CD14-positive monocyte (primary cell): ENCODE results near the gene ITIH3. TPM values are rescaled to one million over a fixed set of nuclear protein-coding genes. Genes with fewer than 3 reads are reported as not detected.
A peak's percentile ranks its signal among the peaks of the same experiment; 100 is the strongest.

ENCODE experiments used
- DNase-seq, 3 donors: peaks; one replicate each; pipeline ENCODE4 v3.0.0-alpha.2; 2011 to 2022
- H2AFZ ChIP-seq: 2 replicates; pipeline ENCODE4 v1.6.0; 2012; ENCODE audit warnings: mild to moderate bottlenecking, low read depth, low read length, inconsistent platforms; ENCODE audit not compliant: insufficient read depth, poor library complexity, severe bottlenecking
- H3K27ac ChIP-seq, 2 donors: 1 replicate in 1 of 2; 2 replicates in 1 of 2; pipeline ENCODE4 v1.5.1; 2012 to 2013; ENCODE audit warnings: low read length in 2 of 2, control low read depth in 1 of 2, inconsistent platforms in 1 of 2, low read depth in 1 of 2, mild to moderate bottlenecking in 1 of 2
- H3K27me3 ChIP-seq, 2 donors: one replicate each; pipeline versions ENCODE4 v1.6.0 to v1.6.1; 2011 to 2013; ENCODE audit warnings: low read length in 2 of 2; ENCODE audit not compliant: control insufficient read depth in 2 of 2, insufficient read depth in 2 of 2
- H3K36me3 ChIP-seq, 2 donors: replicated peaks in 1 of 2; 1 replicate in 1 of 2; 2 replicates in 1 of 2; pipeline versions ENCODE4 v1.5.1 to v1.6.1; 2012 to 2013; ENCODE audit warnings: low read length in 2 of 2, control low read depth in 1 of 2, inconsistent platforms in 1 of 2, mild to moderate bottlenecking in 1 of 2; ENCODE audit not compliant: insufficient read depth in 2 of 2, control insufficient read depth in 1 of 2
- H3K4me1 ChIP-seq, 2 donors: 1 replicate in 1 of 2; 2 replicates in 1 of 2; pipeline versions ENCODE4 v1.5.1 to v1.6.1; 2012 to 2013; ENCODE audit warnings: low read length in 2 of 2, control low read depth in 1 of 2, inconsistent platforms in 1 of 2, mild to moderate bottlenecking in 1 of 2, moderate library complexity in 1 of 2; ENCODE audit not compliant: insufficient read depth in 2 of 2, control insufficient read depth in 1 of 2
- H3K4me2 ChIP-seq: replicated peaks from 2 replicates; pipeline ENCODE3; 2012; ENCODE audit warnings: low read length, moderate library complexity, mild to moderate bottlenecking; ENCODE audit not compliant: poor library complexity, severe bottlenecking; ENCODE audit errors: extremely low read depth
- H3K4me3 ChIP-seq, 3 experiments: fragments of 200-600 bp in 1 of 3; sonication (generic) in 1 of 3; replicated peaks in 1 of 3; 1 replicate in 2 of 3; 2 replicates in 1 of 3; pipeline ENCODE4 v1.5.1; 2011 to 2013; ENCODE audit warnings: low read length in 3 of 3, mild to moderate bottlenecking in 3 of 3, control low read depth in 2 of 3, low read depth in 2 of 3, inconsistent platforms in 1 of 3, moderate library complexity in 1 of 3
- H3K79me2 ChIP-seq: 2 replicates; pipeline ENCODE4 v1.6.0; 2012; ENCODE audit warnings: mild to moderate bottlenecking, control low read depth, inconsistent platforms, low read length, moderate library complexity; ENCODE audit not compliant: insufficient read depth
- H3K9ac ChIP-seq: 2 replicates; pipeline ENCODE4 v1.6.0; 2017; ENCODE audit warnings: low read length, mild to moderate bottlenecking; ENCODE audit not compliant: insufficient read depth, poor library complexity, severe bottlenecking
- H3K9me3 ChIP-seq, 2 donors: replicated peaks in 1 of 2; 1 replicate in 1 of 2; 2 replicates in 1 of 2; pipeline versions ENCODE4 v1.5.1 to v1.6.1; 2012 to 2013; ENCODE audit warnings: low read length in 2 of 2, control low read depth in 1 of 2; ENCODE audit not compliant: control insufficient read depth in 1 of 2, insufficient read depth in 1 of 2
- H4K20me1 ChIP-seq: 2 replicates; pipeline ENCODE4 v1.6.0; 2012; ENCODE audit warnings: mild to moderate bottlenecking, low read length, control low read depth, moderate library complexity; ENCODE audit not compliant: insufficient read depth
- H3K27ac Mint-ChIP-seq, 7 donors: one replicate each; pipeline ENCODE4 v1.8.0; 2020; ENCODE audit warnings: mild to moderate bottlenecking in 7 of 7, mixed read lengths in 7 of 7, moderate library complexity in 6 of 7, inconsistent platforms in 2 of 7
- H3K27me3 Mint-ChIP-seq, 3 donors: one replicate each; pipeline ENCODE4 v1.8.0; 2021 to 2022; ENCODE audit warnings: low read depth in 3 of 3, mild to moderate bottlenecking in 3 of 3, mixed read lengths in 3 of 3, moderate library complexity in 3 of 3, inconsistent platforms in 1 of 3
- H3K36me3 Mint-ChIP-seq, 2 donors: one replicate each; pipeline ENCODE4 v1.8.0; 2020; ENCODE audit warnings: mixed read lengths in 2 of 2, inconsistent platforms in 1 of 2, mild to moderate bottlenecking in 1 of 2
- H3K4me1 Mint-ChIP-seq: one replicate; pipeline ENCODE4 v1.8.0; 2020; ENCODE audit warnings: mild to moderate bottlenecking, mixed read lengths
- H3K4me3 Mint-ChIP-seq, 2 donors: one replicate each; pipeline ENCODE4 v1.8.0; 2020; ENCODE audit warnings: mild to moderate bottlenecking in 2 of 2, mixed read lengths in 2 of 2, moderate library complexity in 1 of 2
- H3K9me3 Mint-ChIP-seq, 7 donors: one replicate each; pipeline ENCODE4 v1.8.0; 2020 to 2022; ENCODE audit warnings: mixed read lengths in 7 of 7, mild to moderate bottlenecking in 6 of 7, moderate library complexity in 6 of 7, inconsistent platforms in 2 of 7
- CTCF ChIP-seq: fragments of 200-600 bp; IDR thresholded peaks from one replicate; pipeline ENCODE4 v1.8.0; 2022; ENCODE audit warnings: antibody characterized with exemption, mild to moderate bottlenecking
- WGBS: methylation state at CpG from one replicate; pipeline ENCODE4 v1.1.5; 2013; ENCODE audit warnings: missing lambda C conversion rate; ENCODE audit not compliant: insufficient coverage; 5-methylcytosine and 5-hydroxymethylcytosine counted together
- intact Hi-C, 2 donors: fragments of 100-400 bp; cut with micrococcal nuclease; formaldehyde crosslinking; loops; one replicate each; pipeline versions ENCODE4 v1.15.0 to v1.15.1; 2023
- polyA plus RNA-seq, 3 donors: library from polyadenylated mRNA; depleted of rRNA in 1 of 3; unstranded in 2 of 3; stranded (reverse) in 1 of 3; fragments of 300-500 nt in 2 of 3; fragments of >200 nt in 1 of 3; fragmentation: Illumina TruSeq in 2 of 3; gene quantifications; 1 replicate in 2 of 3; 2 replicates in 1 of 3; pipeline ENCODE4 v1.2.3, GENCODE V29; 2012 to 2021

The ITIH3 gene
- polyA plus RNA-seq, 3 donors, result 0.07 TPM; not detected in 2

- TF ChIP-seq CTCF, result no peak
- H3K9ac ChIP-seq, result no peak overlapping the region
- H3K36me3 Mint-ChIP-seq, result no peaks in the 10 kb centered on the region
- no peak overlapping the region for H3K4me2 ChIP-seq
- H2AFZ ChIP-seq, result no peak overlapping the region
- no peaks in the 10 kb centered on the region for H3K4me1 ChIP-seq
- H3K4me3 Mint-ChIP-seq, result no peak overlapping the region
- no peaks in the 10 kb centered on the region for H3K27me3 ChIP-seq
- H3K27ac Mint-ChIP-seq, result peak overlapping the region in 1 of 7 donors; percentile 30
- DNase-seq, result no peak
- WGBS, result 78% methylated on average over 3 of the region's 11 CpGs
- no peaks in the 10 kb centered on the region for H3K9me3 ChIP-seq
- H3K9me3 Mint-ChIP-seq, result no peaks in the 10 kb centered on the region
- H3K4me1 Mint-ChIP-seq, result peaks cover 2% of the 10 kb centered on the region
- H3K27me3 Mint-ChIP-seq, result peaks cover 7 to 16% (median 11%) of the 10 kb centered on the region in 3 donors
- H3K27ac ChIP-seq, result no peak overlapping the region
- intact Hi-C loops, result no loop called here
- no peak overlapping the region for H3K4me3 ChIP-seq
- H4K20me1 ChIP-seq, result no peaks in the 10 kb centered on the region
- no peaks in the 10 kb centered on the region for H3K79me2 ChIP-seq
- H3K36me3 ChIP-seq, result no peaks in the 10 kb centered on the region
Measured at GRCh38 chr3:52787246-52787645, 7.3 kb upstream of the ITIH3 start.

DNA sequence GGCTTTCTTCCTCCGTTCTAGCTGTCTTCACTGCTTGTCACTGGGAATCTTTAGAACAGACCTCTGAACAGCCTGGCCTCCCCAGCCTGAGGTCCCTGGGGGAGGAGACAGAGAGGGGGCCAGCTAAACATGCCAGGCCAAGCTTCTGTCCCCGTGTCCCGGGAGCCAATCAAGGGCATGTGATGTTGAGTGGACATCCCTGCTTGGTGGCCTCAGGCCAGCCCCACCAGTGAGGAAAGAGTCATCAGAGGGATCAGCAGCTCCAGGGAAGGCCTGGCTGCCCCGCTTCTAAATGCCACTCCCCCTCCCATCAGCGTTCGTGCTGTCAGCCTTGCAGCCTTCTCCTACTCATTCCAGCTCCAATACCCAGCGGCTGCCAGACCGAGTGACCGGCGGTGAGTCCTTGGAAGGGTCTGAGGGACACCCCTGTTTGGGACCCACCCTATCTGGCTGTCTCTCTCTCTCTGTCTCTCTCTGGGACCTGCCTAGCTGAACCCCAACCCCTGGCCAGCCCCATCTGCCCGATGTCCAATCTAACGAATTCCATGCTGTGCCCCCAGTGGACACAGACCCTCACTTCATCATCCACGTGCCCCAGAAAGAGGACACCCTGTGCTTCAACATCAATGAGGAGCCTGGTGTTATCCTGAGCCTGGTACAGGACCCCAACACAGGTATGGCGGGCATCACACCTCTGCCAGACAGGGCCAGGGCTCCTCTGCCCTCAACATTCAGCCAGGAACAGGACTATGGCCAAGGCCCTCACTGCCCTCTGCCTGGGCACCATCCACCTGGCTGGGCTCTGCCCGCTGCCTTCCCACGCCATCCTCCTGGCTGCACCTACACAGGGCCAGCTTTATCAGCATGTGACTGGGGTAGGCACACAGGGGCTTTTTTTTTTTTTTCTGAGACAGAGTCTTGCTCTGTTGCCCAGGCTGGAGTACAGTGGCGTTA is 6.6 kb upstream of the ITIH3 start:
- H3K27me3 Mint-ChIP-seq, result peaks cover 1 to 16% (median 9%) of the 10 kb centered on the region in 3 donors
- 96% methylated on average over 12 of the region's 17 CpGs for WGBS
- no peaks in the 10 kb centered on the region for H3K4me1 Mint-ChIP-seq
- H3K9me3 ChIP-seq, result no peaks in the 10 kb centered on the region
- no peak overlapping the region for H3K27ac ChIP-seq
- H3K27me3 ChIP-seq, result no peaks in the 10 kb centered on the region
- no peak for TF ChIP-seq CTCF
- no peaks in the 10 kb centered on the region for H4K20me1 ChIP-seq
- H3K4me3 Mint-ChIP-seq, result no peak overlapping the region
- H3K4me3 ChIP-seq, result no peak overlapping the region
- peak overlapping the region in 2 of 7 donors; percentile 30 to 54 for H3K27ac Mint-ChIP-seq
- H3K4me1 ChIP-seq, result peaks cover 1 to 3% of the 10 kb centered on the region in 2 donors
- H2AFZ ChIP-seq, result no peak overlapping the region
- no peak overlapping the region for H3K9ac ChIP-seq
- H3K79me2 ChIP-seq, result no peaks in the 10 kb centered on the region
- no peaks in the 10 kb centered on the region for H3K9me3 Mint-ChIP-seq
- DNase-seq, result no peak
- no peaks in the 10 kb centered on the region for H3K36me3 Mint-ChIP-seq
- H3K36me3 ChIP-seq, result no peaks in the 10 kb centered on the region
- no peak overlapping the region for H3K4me2 ChIP-seq
- intact Hi-C loops, result no loop called here
